OCI-LY7 (cell line): Measurements from ENCODE around the gene EML5.

Experiments used
- CTCF ChIP-seq: fragments of 200-600 bp; sonication (generic); conservative IDR thresholded peaks from 2 replicates; pipeline ENCODE4 v1.5.1; 2014; ENCODE audit warnings: mild to moderate bottlenecking, antibody characterized with exemption, low read length, moderate library complexity, mixed read lengths
- EZH2phosphoT487 ChIP-seq: fragments of 200-600 bp; sonication (generic); IDR thresholded peaks from 2 replicates; pipeline ENCODE4 v1.6.1; 2018; ENCODE audit warnings: low read depth, borderline replicate concordance, mild to moderate bottlenecking, mixed run types, antibody characterized with exemption, low read length, moderate library complexity, mixed read lengths

GRCh38 chr14:88628033-88628432 lies 164.7 kb downstream of the EML5 start:
- no peak for TF ChIP-seq CTCF
- no peak for TF ChIP-seq EZH2phosphoT487
